NOMO-1 (cell line): ENCODE measurements around the gene TMPRSS4.

Source experiments
- DNase-seq, 2 experiments: peaks; one replicate each; lab custom pipeline; 2025; ENCODE audit not compliant: unreplicated experiment in 2 of 2; lab: John Stamatoyannopoulos, UW

TMPRSS4 gene

GRCh38 chr11:118102721-118103261 lies 25.9 kb downstream of the TMPRSS4 start:
- no peak for DNase-seq

GRCh38 chr11:118104491-118104890 lies 27.6 kb downstream of the TMPRSS4 start:
- no peak for DNase-seq

GRCh38 chr11:118105657-118106305 lies 28.9 kb downstream of the TMPRSS4 start:
- no peak for DNase-seq

- no peak for DNase-seq
These were observed 30.0 kb downstream of the TMPRSS4 start for GRCh38 chr11:118106789-118107335.

- DNase-seq = no peak
These were observed 31.6 kb downstream of the TMPRSS4 start for GRCh38 chr11:118108513-118108912.

- DNase-seq = no peak
These were observed 32.4 kb downstream of the TMPRSS4 start for GRCh38 chr11:118109231-118109630.

- DNase-seq = no peak
These were observed 34.3 kb downstream of the TMPRSS4 start for GRCh38 chr11:118111019-118111743.

GRCh38 chr11:118111744-118112035 lies 34.8 kb downstream of the TMPRSS4 start:
- DNase-seq = no peak

GRCh38 chr11:118112711-118113430 lies 36.0 kb downstream of the TMPRSS4 start:
- no peak for DNase-seq

GRCh38 chr11:118114266-118114665 lies 37.4 kb downstream of the TMPRSS4 start:
- DNase-seq = no peak

- DNase-seq = no peak
These were observed 38.2 kb downstream of the TMPRSS4 start for GRCh38 chr11:118115048-118115447.

- no peak for DNase-seq
These were observed 41.1 kb downstream of the TMPRSS4 start for GRCh38 chr11:118117790-118118601.

GRCh38 chr11:118120793-118121192 lies 43.9 kb downstream of the TMPRSS4 start:
- no peak for DNase-seq

GRCh38 chr11:118124929-118125535 lies 48.2 kb downstream of the TMPRSS4 start:
- no peak for DNase-seq

- no peak for DNase-seq
These were observed 49.4 kb downstream of the TMPRSS4 start for GRCh38 chr11:118126082-118126838.

- no peak for DNase-seq
These were observed 51.4 kb downstream of the TMPRSS4 start for GRCh38 chr11:118128310-118128709.

- DNase-seq = peak; percentile 6 to 57
These were observed 52.0 kb downstream of the TMPRSS4 start for GRCh38 chr11:118128721-118129470.

GRCh38 chr11:118129471-118130172 lies 52.7 kb downstream of the TMPRSS4 start:
- no peak for DNase-seq
